ENCODE data around the gene FAM229A.
A peak's percentile ranks its signal among the peaks of the same experiment; 100 is the strongest.

FAM229A gene

DNA sequence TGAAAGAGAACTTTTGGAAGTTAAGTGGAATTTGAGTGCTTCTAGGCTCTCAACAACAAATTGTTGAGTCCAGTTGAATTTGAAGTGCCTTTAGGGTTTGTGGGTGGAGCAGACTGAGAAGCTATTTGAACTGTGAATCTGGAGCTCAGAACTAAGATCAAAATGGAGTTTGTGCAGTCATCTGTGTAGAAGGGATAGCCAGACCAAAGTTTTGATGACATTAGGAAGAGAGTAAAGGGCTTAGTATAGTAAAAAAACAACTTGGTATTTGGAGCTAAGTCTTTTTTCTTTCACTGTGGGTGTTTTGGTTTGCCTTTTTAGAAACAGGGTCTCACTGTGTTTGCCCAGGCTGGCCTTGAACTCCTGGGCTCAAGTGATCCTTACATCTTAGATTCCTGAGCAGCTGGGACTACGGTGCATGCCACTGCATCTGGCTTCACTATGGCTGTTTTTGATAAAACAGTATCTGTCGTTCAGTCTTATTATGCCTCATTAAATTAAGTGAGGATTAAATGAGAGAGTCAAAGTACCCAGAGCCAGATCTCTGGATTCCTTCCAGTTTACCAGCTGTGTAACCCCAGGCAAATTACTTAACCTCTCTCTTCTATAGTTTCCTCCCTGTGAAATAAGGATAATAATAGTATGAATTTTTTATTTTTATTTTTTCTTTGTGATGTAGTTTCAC is 50.4 kb downstream of the FAM229A start:
- Mint-ChIP-seq H3K9me3 (no peaks in the 10 kb centered on the region), H3K27ac (peak overlapping the region; percentile 4), H3K4me3 (no peak overlapping the region), H3K36me3 (ENCODE audit: low read depth) (peaks cover 38% of the 10 kb centered on the region), H3K4me1 (peaks cover 40% of the 10 kb centered on the region), H3K27me3 (ENCODE audit: low read depth, poor library complexity) (no peaks in the 10 kb centered on the region)
- TF ChIP-seq, protein P1, sequence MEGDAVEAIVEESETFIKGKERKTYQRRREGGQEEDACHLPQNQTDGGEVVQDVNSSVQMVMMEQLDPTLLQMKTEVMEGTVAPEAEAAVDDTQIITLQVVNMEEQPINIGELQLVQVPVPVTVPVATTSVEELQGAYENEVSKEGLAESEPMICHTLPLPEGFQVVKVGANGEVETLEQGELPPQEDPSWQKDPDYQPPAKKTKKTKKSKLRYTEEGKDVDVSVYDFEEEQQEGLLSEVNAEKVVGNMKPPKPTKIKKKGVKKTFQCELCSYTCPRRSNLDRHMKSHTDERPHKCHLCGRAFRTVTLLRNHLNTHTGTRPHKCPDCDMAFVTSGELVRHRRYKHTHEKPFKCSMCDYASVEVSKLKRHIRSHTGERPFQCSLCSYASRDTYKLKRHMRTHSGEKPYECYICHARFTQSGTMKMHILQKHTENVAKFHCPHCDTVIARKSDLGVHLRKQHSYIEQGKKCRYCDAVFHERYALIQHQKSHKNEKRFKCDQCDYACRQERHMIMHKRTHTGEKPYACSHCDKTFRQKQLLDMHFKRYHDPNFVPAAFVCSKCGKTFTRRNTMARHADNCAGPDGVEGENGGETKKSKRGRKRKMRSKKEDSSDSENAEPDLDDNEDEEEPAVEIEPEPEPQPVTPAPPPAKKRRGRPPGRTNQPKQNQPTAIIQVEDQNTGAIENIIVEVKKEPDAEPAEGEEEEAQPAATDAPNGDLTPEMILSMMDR (IDR thresholded peaks at IDR 0.05) = no peak
- DNase-seq = no peak

Measured in nephron progenitor cell (in vitro differentiated cells).